Loucy (cell line): ENCODE data around the gene LRBA.

ENCODE experiments used
- H2AFZ ChIP-seq: fragments of 200-600 bp; sonication (generic); 2 replicates; pipeline ENCODE4 v1.6.0; 2016; ENCODE audit warnings: antibody characterized with exemption, mild to moderate bottlenecking, low read length, moderate library complexity
- H3F3A ChIP-seq: fragments of 200-600 bp; 2 replicates; pipeline ENCODE4 v1.6.0; 2016; ENCODE audit warnings: antibody characterized with exemption, low read depth, mild to moderate bottlenecking
- H3K27me3 ChIP-seq: fragments of 200-600 bp; sonication (generic); 2 replicates; pipeline ENCODE4 v1.6.1; 2014; ENCODE audit warnings: low read length, mild to moderate bottlenecking; ENCODE audit not compliant: insufficient read depth, poor library complexity, severe bottlenecking
- H3K36me3 ChIP-seq: fragments of 200-600 bp; sonication (generic); 2 replicates; pipeline ENCODE4 v1.6.1; 2016; ENCODE audit warnings: low read length; ENCODE audit not compliant: insufficient read depth
- H3K4me1 ChIP-seq: fragments of 200-600 bp; sonication (generic); 2 replicates; pipeline ENCODE4 v1.5.1; 2014; ENCODE audit warnings: low read length, mild to moderate bottlenecking; ENCODE audit not compliant: insufficient read depth, poor library complexity, severe bottlenecking
- H3K4me2 ChIP-seq: fragments of 200-600 bp; sonication (generic); 2 replicates; pipeline ENCODE4 v1.6.0; 2014; ENCODE audit warnings: antibody characterized with exemption, low read length, low read depth, mild to moderate bottlenecking; ENCODE audit not compliant: poor library complexity, severe bottlenecking
- H3K4me3 ChIP-seq: fragments of 200-600 bp; sonication (generic); 2 replicates; pipeline ENCODE4 v1.5.1; 2014; ENCODE audit warnings: low read length, mild to moderate bottlenecking, mixed read lengths; ENCODE audit not compliant: poor library complexity, severe bottlenecking
- H3K79me2 ChIP-seq: fragments of 200-600 bp; sonication (generic); 2 replicates; pipeline ENCODE4 v1.6.1; 2014; ENCODE audit warnings: low read length; ENCODE audit not compliant: insufficient read depth
- H3K9ac ChIP-seq: fragments of 200-600 bp; sonication (generic); 2 replicates; pipeline ENCODE4 v1.6.0; 2014; ENCODE audit warnings: mild to moderate bottlenecking, low read depth, low read length, moderate library complexity; ENCODE audit not compliant: poor library complexity, severe bottlenecking
- H3K9me2 ChIP-seq: fragments of 200-600 bp; sonication (generic); replicated peaks from 2 replicates; pipeline ENCODE4 v1.6.1; 2016; ENCODE audit warnings: low read depth, low read length, mixed read lengths
- H3K9me3 ChIP-seq: fragments of 200-600 bp; sonication (generic); 2 replicates; pipeline ENCODE4 v1.6.1; 2014; ENCODE audit warnings: mild to moderate bottlenecking, antibody characterized with exemption, low read length, low read depth; ENCODE audit not compliant: insufficient read depth
- H4K20me1 ChIP-seq: fragments of 200-600 bp; sonication (generic); 2 replicates; pipeline ENCODE4 v1.6.0; 2014; ENCODE audit warnings: antibody characterized with exemption, low read length, mild to moderate bottlenecking; ENCODE audit not compliant: insufficient read depth, poor library complexity, severe bottlenecking
- CTCF ChIP-seq: fragments of 200-600 bp; sonication (generic); conservative IDR thresholded peaks from 2 replicates; pipeline ENCODE4 v1.5.1; 2014; ENCODE audit warnings: mild to moderate bottlenecking, antibody characterized with exemption, low read length
- EZH2phosphoT487 ChIP-seq: fragments of 200-600 bp; IDR thresholded peaks from 2 replicates; pipeline ENCODE4 v1.6.1; 2018; ENCODE audit warnings: antibody characterized with exemption, mild to moderate bottlenecking, moderate library complexity, borderline replicate concordance

LRBA gene

GRCh38 chr4:150242820-150243458 lies 772.1 kb downstream of the LRBA start:
- H3K9me2 ChIP-seq: no peaks in the 10 kb centered on the region
- no peak overlapping the region for H3K9ac ChIP-seq
- no peaks in the 10 kb centered on the region for H3F3A ChIP-seq
- H3K79me2 ChIP-seq: no peaks in the 10 kb centered on the region
- TF ChIP-seq CTCF (peak; percentile 94), EZH2phosphoT487 (no peak)
- H3K4me3 ChIP-seq: no peak overlapping the region
- H3K4me2 ChIP-seq: no peak overlapping the region
- no peaks in the 10 kb centered on the region for H3K9me3 ChIP-seq
- no peaks in the 10 kb centered on the region for H4K20me1 ChIP-seq
- H3K4me1 ChIP-seq: no peaks in the 10 kb centered on the region
- no peaks in the 10 kb centered on the region for H3K36me3 ChIP-seq
- peak overlapping the region; percentile 43; the same call in 1 of the 2 replicates for H2AFZ ChIP-seq
- H3K27me3 ChIP-seq: no peaks in the 10 kb centered on the region

GRCh38 chr4:150240011-150240410 lies 775.1 kb downstream of the LRBA start:
- Histone ChIP-seq H3F3A (no peaks in the 10 kb centered on the region), H3K9ac (no peak overlapping the region), H3K79me2 (no peaks in the 10 kb centered on the region), H2AFZ (no peak overlapping the region), H3K9me3 (no peaks in the 10 kb centered on the region), H3K9me2 (no peaks in the 10 kb centered on the region), H3K27me3 (no peaks in the 10 kb centered on the region), H3K36me3 (no peaks in the 10 kb centered on the region), H3K4me1 (no peaks in the 10 kb centered on the region), H3K4me3 (no peak overlapping the region), H3K4me2 (no peak overlapping the region), H4K20me1 (no peaks in the 10 kb centered on the region)
- TF ChIP-seq CTCF: no peak
- no peak for TF ChIP-seq EZH2phosphoT487

- H2AFZ ChIP-seq: no peak overlapping the region
- TF ChIP-seq EZH2phosphoT487 (no peak), CTCF (no peak)
- no peaks in the 10 kb centered on the region for H3K4me1 ChIP-seq
- no peak overlapping the region for H3K4me3 ChIP-seq
- no peaks in the 10 kb centered on the region for H3K9me3 ChIP-seq
- no peaks in the 10 kb centered on the region for H3K36me3 ChIP-seq
- H3F3A ChIP-seq: no peaks in the 10 kb centered on the region
- no peaks in the 10 kb centered on the region for H3K27me3 ChIP-seq
- no peaks in the 10 kb centered on the region for H3K9me2 ChIP-seq
- no peaks in the 10 kb centered on the region for H3K79me2 ChIP-seq
- no peak overlapping the region for H3K4me2 ChIP-seq
- H3K9ac ChIP-seq: no peak overlapping the region
- no peaks in the 10 kb centered on the region for H4K20me1 ChIP-seq
These were observed 776.5 kb downstream of the LRBA start for GRCh38 chr4:150238591-150238990.
